HAP-1 (cell line): ENCODE results near the gene CYP21A2.
A peak's percentile ranks its signal among the peaks of the same experiment; 100 is the strongest.

Experiments used
- DNase-seq, 2 experiments: peaks; one replicate each; pipeline ENCODE4 v3.0.0-alpha.2; 2016 to 2020; ENCODE audit warnings: low spot score in 2 of 2
- H3K27me3 ChIP-seq: fragments of 250-450 bp; sonication (Bioruptor Pico); 2 replicates; pipeline ENCODE4 v1.5.1; 2020; ENCODE audit warnings: low read depth, mild to moderate bottlenecking, moderate library complexity
- H3K36me3 ChIP-seq: fragments of 250-450 bp; sonication (Bioruptor Pico); replicated peaks from 2 replicates; pipeline ENCODE4 v1.5.1; 2020; ENCODE audit warnings: mild to moderate bottlenecking
- H3K4me1 ChIP-seq: fragments of 250-450 bp; sonication (Bioruptor Pico); 2 replicates; pipeline ENCODE4 v1.5.1; 2020; ENCODE audit warnings: mild to moderate bottlenecking
- H3K4me3 ChIP-seq: fragments of 250-450 bp; sonication (Bioruptor Pico); 2 replicates; pipeline ENCODE4 v1.5.1; 2020; ENCODE audit warnings: mild to moderate bottlenecking, moderate library complexity
- H3K9me3 ChIP-seq: fragments of 250-450 bp; sonication (Bioruptor Pico); 2 replicates; pipeline ENCODE4 v1.5.1; 2020; ENCODE audit warnings: mild to moderate bottlenecking, moderate library complexity
- in situ Hi-C: fragments of 300-500 bp; cut with MboI; formaldehyde crosslinking; loops from 3 replicates; pipeline ENCODE4 v1.14.3; 2020; ENCODE audit warnings: low sequenced_read_pairs, inconsistent platforms, mixed read lengths

The CYP21A2 gene

DNA sequence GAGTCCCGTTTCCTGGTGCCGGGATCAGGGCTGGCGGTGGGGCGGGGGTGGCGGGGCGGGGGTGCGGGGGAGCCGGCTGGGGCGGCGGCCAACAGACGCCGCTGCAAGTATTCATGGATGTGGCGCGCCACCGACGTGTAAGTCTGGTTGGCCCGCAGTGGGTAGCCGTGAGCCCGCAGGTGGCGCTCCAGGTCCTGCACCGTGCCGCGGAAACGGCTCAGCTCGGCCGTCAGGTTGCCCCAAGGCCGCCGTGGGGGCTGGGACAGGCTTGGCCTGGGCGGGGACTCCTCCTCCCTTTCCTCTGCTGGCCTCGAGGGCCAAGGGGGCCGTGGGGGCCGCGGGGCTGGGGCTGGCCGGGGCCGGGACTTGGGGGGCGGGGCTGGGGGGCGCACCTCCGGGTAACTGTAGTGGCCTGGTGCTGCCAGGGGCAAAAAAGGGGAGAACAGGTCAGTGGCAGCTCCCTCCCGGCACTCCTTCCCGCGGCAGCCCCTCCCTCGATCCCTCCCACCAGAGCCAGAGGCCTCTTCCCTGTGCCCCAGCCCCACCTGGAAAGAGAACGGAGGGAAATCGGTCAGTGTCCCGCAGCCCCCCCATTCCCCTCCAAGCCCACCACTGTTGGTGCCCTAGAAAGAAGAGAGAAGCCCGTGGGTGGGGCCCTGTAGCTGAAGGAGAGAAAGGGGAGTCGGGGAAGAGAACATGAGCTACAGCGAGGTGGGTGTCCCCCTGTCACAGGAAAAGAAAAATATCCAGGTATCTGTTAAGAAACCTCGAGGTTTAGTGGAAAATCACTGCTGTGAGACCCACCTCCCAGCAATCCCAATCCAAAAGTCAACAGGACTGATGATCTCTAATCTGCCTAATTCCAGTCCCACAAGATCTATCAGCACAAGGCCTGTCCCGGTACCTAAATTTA, 49.6 kb downstream of the CYP21A2 start:
- DNase-seq, result peak; percentile 58 to 87
- in situ Hi-C loops, result loop anchor here (10.0 kb wide), 1 partner anchor 707 kb away; no protein-coding TSS in a partner anchor

GRCh38 chr6:32088487-32089049, 50.4 kb downstream of the CYP21A2 start:
- in situ Hi-C loops, result loop anchor here (10.0 kb wide), 1 partner anchor 706 kb away; no protein-coding TSS in a partner anchor
- Histone ChIP-seq H3K4me1 (no peaks in the 10 kb centered on the region), H3K27me3 (no peaks in the 10 kb centered on the region)

More for the DNA sequence above, 49.6 kb downstream of the CYP21A2 start:
- H3K9me3 ChIP-seq, result no peaks in the 10 kb centered on the region
- H3K27me3 ChIP-seq, result no peaks in the 10 kb centered on the region
- no peaks in the 10 kb centered on the region for H3K36me3 ChIP-seq
- H3K4me3 ChIP-seq, result no peak overlapping the region
- H3K4me1 ChIP-seq, result no peaks in the 10 kb centered on the region

DNA sequence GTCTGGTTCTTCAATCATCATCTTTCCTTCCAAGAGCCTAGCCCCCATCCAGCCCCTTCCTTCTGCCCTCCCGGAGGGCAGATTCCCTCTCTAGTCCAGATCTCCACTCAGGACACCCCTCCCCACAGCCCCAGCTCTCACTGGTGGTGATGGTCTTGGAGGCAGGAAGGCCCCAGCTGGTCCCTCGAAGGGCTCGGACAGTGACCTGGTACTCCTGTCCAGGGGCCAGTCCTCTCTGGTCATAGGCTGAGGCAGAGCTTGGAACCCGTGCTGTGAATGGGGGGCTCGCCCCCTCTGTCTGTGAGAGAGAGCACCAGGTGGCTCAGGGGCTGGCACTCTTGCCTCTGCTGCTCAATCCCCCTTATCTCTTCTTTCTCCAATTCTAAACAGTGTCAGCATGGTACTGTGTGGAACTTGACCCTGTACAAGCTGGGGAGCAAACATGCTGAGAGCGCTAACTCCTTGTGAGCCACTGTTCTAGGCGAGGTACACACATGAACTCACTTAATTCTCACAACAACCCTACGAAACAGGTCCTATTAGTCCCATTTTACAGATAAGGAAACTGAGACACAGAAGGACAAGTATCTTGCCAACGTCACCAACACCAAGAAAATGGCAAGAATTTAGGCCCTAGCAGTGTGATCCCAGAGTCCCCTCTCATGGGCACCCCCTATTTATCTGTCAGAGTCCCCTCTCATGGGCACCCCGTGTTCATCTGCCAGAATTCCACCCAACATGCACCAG, 51.0 kb downstream of the CYP21A2 start:
- H3K4me3 ChIP-seq, result no peak overlapping the region
- in situ Hi-C loops, result loop anchor here (10.0 kb wide), 1 partner anchor 706 kb away; no protein-coding TSS in a partner anchor
- no peaks in the 10 kb centered on the region for H3K9me3 ChIP-seq
- H3K27me3 ChIP-seq, result no peaks in the 10 kb centered on the region
- H3K36me3 ChIP-seq, result no peaks in the 10 kb centered on the region
- DNase-seq, result no peak
- no peaks in the 10 kb centered on the region for H3K4me1 ChIP-seq

More at GRCh38 chr6:32088487-32089049, 50.4 kb downstream of the CYP21A2 start:
- Histone ChIP-seq H3K9me3 (no peaks in the 10 kb centered on the region), H3K4me3 (no peak overlapping the region), H3K36me3 (no peaks in the 10 kb centered on the region)
- no peak for DNase-seq
